GM12878 (cell line): ENCODE data around the gene ABCC5.

ENCODE experiments used
- ESRRA ChIP-seq: IDR thresholded peaks from 2 replicates; pipeline ENCODE4 v1.6.1; 2012; ENCODE audit warnings: mild to moderate bottlenecking, low read length, improper control_type of control experiment
- EZH2 ChIP-seq: IDR thresholded peaks from 2 replicates; pipeline ENCODE4 v1.6.1; 2012; ENCODE audit warnings: low read depth, mild to moderate bottlenecking, control low read depth, inconsistent platforms, low read length, borderline replicate concordance; ENCODE audit not compliant: control insufficient read depth
- POLR2A ChIP-seq: IDR thresholded peaks from 2 replicates; pipeline ENCODE4 v1.6.1; 2011; ENCODE audit warnings: low read depth, mild to moderate bottlenecking, low read length

DNA sequence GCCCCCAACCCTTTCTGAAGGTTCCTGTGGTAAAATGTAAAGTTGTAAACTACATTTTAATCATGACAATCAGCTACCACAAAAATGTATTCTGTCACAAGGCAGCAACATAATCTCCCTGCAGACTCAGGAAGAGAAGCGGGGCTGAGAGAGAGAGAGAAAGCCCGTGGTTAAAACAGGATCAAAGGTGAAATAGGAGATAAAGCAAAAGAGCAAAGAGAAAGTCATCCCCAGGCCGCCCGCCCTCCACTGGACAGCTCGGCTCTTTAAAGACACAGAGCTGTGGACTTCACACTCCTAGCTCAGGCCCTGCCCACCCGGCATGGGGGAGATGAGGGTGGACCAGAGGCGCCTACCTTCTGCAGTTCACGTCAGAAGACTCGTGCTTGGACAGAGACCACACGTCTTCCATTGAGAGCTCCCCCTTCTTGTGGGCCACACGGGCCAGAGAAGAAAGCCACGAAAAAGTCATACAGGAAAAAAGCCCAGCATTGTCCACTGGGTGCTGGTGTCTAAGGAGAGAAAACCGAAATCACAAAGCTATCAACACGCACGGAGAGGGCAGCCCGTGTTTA lies 29.4 kb downstream of the ABCC5 start:
- TF ChIP-seq EZH2 (no peak), ESRRA (no peak), POLR2A (no peak)
